Measurements from ENCODE around the gene BIN1.

BIN1 gene

GRCh38 chr2:127068351-127068741 lies 38.6 kb downstream of the BIN1 start:
- no peak overlapping the region for H3K4me3 ChIP-seq (replicated peaks in 1 of 2; ENCODE audit: low read depth in 2 of 2, low read length in 2 of 2)
- no peak for DNase-seq (ENCODE audit: low read depth in 2 of 2)
- no peak for TF ChIP-seq CTCF (IDR thresholded peaks at IDR 0.05; ENCODE audit: low read depth, low read length)

DNA sequence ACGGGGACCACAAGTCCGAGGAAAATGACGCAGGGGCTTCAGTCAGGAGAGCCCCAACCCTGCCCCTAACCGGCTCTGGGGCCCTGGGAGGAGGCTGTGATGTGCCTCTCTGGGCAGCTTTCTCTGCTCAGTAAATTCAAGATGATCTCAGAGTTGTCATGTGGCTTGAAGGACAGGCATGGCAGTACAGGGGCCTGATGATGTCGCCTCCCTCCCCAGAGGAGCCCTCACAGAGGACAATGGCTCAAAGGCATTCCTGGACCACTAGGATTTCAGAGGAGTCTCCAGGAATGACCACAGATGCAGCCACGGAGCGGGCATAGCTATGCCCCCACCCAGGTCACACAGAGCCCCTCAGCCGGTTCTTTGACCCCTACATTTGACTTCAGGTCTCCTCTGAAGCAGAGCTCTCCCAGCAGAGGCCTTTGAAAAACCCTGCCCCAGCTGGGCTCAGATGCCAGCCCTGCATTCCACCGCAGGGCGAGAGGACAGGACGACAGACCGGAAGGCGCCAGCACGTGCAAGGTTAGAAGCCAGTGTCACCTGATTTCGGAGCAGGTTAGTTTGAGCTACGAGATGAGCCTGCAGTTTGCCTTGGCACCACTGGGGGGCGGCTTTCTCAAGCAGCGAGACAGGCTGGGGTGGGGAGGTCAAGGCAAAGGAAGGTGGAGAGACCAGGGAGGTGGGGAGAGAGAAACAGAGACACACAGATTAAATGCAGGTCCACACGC lies 39.2 kb downstream of the BIN1 start:
- DNase-seq (ENCODE audit: low read depth in 2 of 2) = peak; percentile 74 to 78
- peak; percentile 96 for TF ChIP-seq CTCF (IDR thresholded peaks at IDR 0.05; ENCODE audit: low read depth, low read length)
- H3K4me3 ChIP-seq (replicated peaks in 1 of 2; ENCODE audit: low read depth in 2 of 2, low read length in 2 of 2) = no peak overlapping the region

GRCh38 chr2:127066942-127067341 lies 40.0 kb downstream of the BIN1 start:
- TF ChIP-seq CTCF (IDR thresholded peaks at IDR 0.05; ENCODE audit: low read depth, low read length) = no peak
- no peak overlapping the region for H3K4me3 ChIP-seq (replicated peaks in 1 of 2; ENCODE audit: low read depth in 2 of 2, low read length in 2 of 2)
- peak; percentile 83 to 95 for DNase-seq (ENCODE audit: low read depth in 2 of 2)

GRCh38 chr2:127065940-127066318 lies 41.0 kb downstream of the BIN1 start:
- TF ChIP-seq CTCF (IDR thresholded peaks at IDR 0.05; ENCODE audit: low read depth, low read length) = no peak
- H3K4me3 ChIP-seq (replicated peaks in 1 of 2; ENCODE audit: low read depth in 2 of 2, low read length in 2 of 2) = no peak overlapping the region
- DNase-seq (ENCODE audit: low read depth in 2 of 2) = no peak

DNA sequence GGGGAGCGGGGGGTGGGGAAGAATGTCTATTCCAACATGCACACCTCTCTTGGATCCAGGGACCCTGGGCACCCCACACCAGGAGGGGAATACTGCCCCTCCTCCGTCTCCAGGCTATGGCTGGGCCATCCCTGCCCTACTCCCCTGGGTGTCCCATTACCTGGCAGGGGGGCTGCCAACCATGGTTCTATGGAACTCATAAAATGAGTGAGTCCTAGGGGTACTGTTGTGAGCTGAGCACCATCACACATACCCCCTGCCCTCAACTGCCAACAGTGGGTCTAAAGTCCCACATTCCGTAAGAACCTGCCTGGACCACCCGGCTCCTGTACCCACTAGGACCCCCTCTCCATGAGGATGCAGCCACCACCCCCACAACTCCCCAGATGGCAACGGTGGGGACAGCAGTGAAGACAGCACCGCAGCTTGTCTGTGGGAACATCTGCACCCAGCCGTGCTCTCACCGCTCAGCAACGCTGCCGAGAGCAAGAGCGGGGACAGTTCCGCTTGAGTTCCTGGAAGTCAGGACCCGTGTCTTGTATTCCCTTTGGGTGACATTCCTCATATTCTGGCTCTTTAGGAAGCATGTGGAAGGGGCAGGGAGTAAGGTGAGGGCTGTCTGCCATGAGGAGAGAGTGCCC lies 41.5 kb downstream of the BIN1 start:
- DNase-seq (ENCODE audit: low read depth in 2 of 2) = no peak
- TF ChIP-seq CTCF (IDR thresholded peaks at IDR 0.05; ENCODE audit: low read depth, low read length) = no peak
- no peak overlapping the region for H3K4me3 ChIP-seq (replicated peaks in 1 of 2; ENCODE audit: low read depth in 2 of 2, low read length in 2 of 2)

- peak; percentile 94 to 97 for DNase-seq (ENCODE audit: low read depth in 2 of 2)
- no peak overlapping the region for H3K4me3 ChIP-seq (replicated peaks in 1 of 2; ENCODE audit: low read depth in 2 of 2, low read length in 2 of 2)
- peak; percentile 23 for TF ChIP-seq CTCF (IDR thresholded peaks at IDR 0.05; ENCODE audit: low read depth, low read length)
Observed at GRCh38 chr2:127064642-127065250, 42.2 kb downstream of the BIN1 start.

Measured in cardiac fibroblast (primary cell).